HL-60/S4 treated with phorbol 12-myristate 13-acetate at 8.2 ng/mL for 4 days and 3 days (cell line): ENCODE data around the gene TMC6.
"Not testable (repeated sequence)": the region's sequence is repeated elsewhere in the genome, so short reads cannot be mapped to it uniquely, and the experiment has no call there.

Source experiments
- in situ Hi-C: fragments of 300-500 bp; cut with MboI; formaldehyde crosslinking; loops from 2 replicates; pipeline ENCODE4 v1.15.0; 2022; ENCODE audit warnings: low sequenced_read_pairs

Gene TMC6

GRCh38 chr17:78128551-78129350 is at the start of gene TMC6:
Gene TMC6, minus strand, starts transcription at chr17:78128755. Its CDS starts 1,923 bp downstream, at chr17:78126832.
- in situ Hi-C loops, result no loop called here

- in situ Hi-C loops, result no loop called here
These were observed 48.0 kb upstream of the TMC6 start for GRCh38 chr17:78176548-78177025.

- in situ Hi-C loops, result no loop called here
These were observed 47.1 kb upstream of the TMC6 start for GRCh38 chr17:78175643-78175981.

- in situ Hi-C loops, result no loop called here
These were observed 46.5 kb upstream of the TMC6 start for GRCh38 chr17:78174870-78175642.

- in situ Hi-C loops, result no loop called here
These were observed 45.9 kb upstream of the TMC6 start for GRCh38 chr17:78174346-78174869.

- in situ Hi-C loops, result no loop called here
These were observed 44.7 kb upstream of the TMC6 start for GRCh38 chr17:78173097-78173715.

- in situ Hi-C loops, result no loop called here
These were observed 43.9 kb upstream of the TMC6 start for GRCh38 chr17:78172249-78173051.

- in situ Hi-C loops, result not testable (repeated sequence)
These were observed 43.2 kb upstream of the TMC6 start for GRCh38 chr17:78171591-78172248.

- in situ Hi-C loops, result no loop called here
These were observed 42.4 kb upstream of the TMC6 start for GRCh38 chr17:78170692-78171590.

GRCh38 chr17:78168903-78169793 is 40.6 kb upstream of the TMC6 start:
- in situ Hi-C loops, result no loop called here

- in situ Hi-C loops, result no loop called here
These were observed 39.8 kb upstream of the TMC6 start, which contains the start of gene SYNGR2 for GRCh38 chr17:78168242-78168902. Gene SYNGR2, plus strand, starts transcription at chr17:78168581. Its CDS starts 36 bp downstream, at chr17:78168617.

GRCh38 chr17:78166416-78166815 is 37.9 kb upstream of the TMC6 start:
- in situ Hi-C loops, result no loop called here

- in situ Hi-C loops, result no loop called here
These were observed 36.4 kb upstream of the TMC6 start for GRCh38 chr17:78164748-78165607.

GRCh38 chr17:78163881-78164747 is 35.6 kb upstream of the TMC6 start:
- in situ Hi-C loops, result no loop called here

GRCh38 chr17:78159575-78160158 is 31.1 kb upstream of the TMC6 start:
- in situ Hi-C loops, result no loop called here
